ENCODE measurements around the gene CISD3. TPM values are rescaled to one million over a fixed set of nuclear protein-coding genes. Genes with fewer than 3 reads are reported as not detected.
A peak's percentile ranks its signal among the peaks of the same experiment; 100 is the strongest.

CISD3 gene
- total and polyA plus RNA-seq, 2 of the 8 experiments (the other 6 are each of a cell fraction or from before 2014, with no cell fraction given) = 9.4 to 11.1 TPM

GRCh38 chr17:38701504-38702165 is 28.5 kb upstream of the CISD3 start:
- Histone ChIP-seq H3K4me1 (replicated peaks in 1 of 4; ENCODE audit: control insufficient read depth in 3 of 4, insufficient read depth in 4 of 4, low read length in 3 of 4) (peaks cover 11 to 33% (median 22%) of the 10 kb centered on the region in 4 experiments), H3K27ac (ENCODE audit: low read depth, low read length) (no peak overlapping the region)
- DNase-seq (ENCODE audit: low read depth in 1 of 2, low spot score in 2 of 2) = no peak

More at GRCh38 chr17:38701504-38702165, 28.5 kb upstream of the CISD3 start:
- H2BK12ac ChIP-seq (ENCODE audit: low read depth, low read length) = no peak overlapping the region
- H3K79me1 ChIP-seq (ENCODE audit: low read depth, low read length) = no peaks in the 10 kb centered on the region
- ChIA-PET POLR2A (ENCODE audit: partially characterized antibody) (interaction anchor here (0.7 to 1.9 kb wide), 10 partner anchors 9 to 139 kb away, joined by 3 to 8 read pairs (median 4); no protein-coding TSS in a partner anchor), CTCF (ENCODE audit: partially characterized antibody) (interaction anchor here (0.9 to 1.8 kb wide), 9 partner anchors 9 to 144 kb away, joined by 3 to 8 read pairs (median 4); no protein-coding TSS in a partner anchor)
- H2BK120ac ChIP-seq (replicated peaks; ENCODE audit: low read depth, low read length) = no peak overlapping the region
- H4K20me1 ChIP-seq (replicated peaks in 1 of 2; ENCODE audit: control insufficient read depth in 1 of 2, insufficient read depth in 2 of 2, low read length in 2 of 2) = peaks cover 3 to 16% of the 10 kb centered on the region in 2 experiments
- H3K56ac ChIP-seq (replicated peaks; ENCODE audit: insufficient read length, low read depth, low read length) = no peak overlapping the region
- H3K79me2 ChIP-seq (ENCODE audit: control insufficient read depth in 1 of 2, insufficient read depth in 2 of 2, low read length in 2 of 2) = no peaks in the 10 kb centered on the region
- H3K36me3 ChIP-seq (ENCODE audit: control insufficient read depth in 2 of 4, insufficient read depth in 4 of 4, low read length in 3 of 4) = no peaks in the 10 kb centered on the region
- no peak overlapping the region for H3K4ac ChIP-seq (replicated peaks; ENCODE audit: insufficient read length, low read depth, low read length)
- H3K27me3 ChIP-seq (replicated peaks in 1 of 4; ENCODE audit: control insufficient read depth in 3 of 4, extremely low read depth in 1 of 4, insufficient read depth in 3 of 4, low read length in 3 of 4) = peaks cover 28 to 84% (median 72%) of the 10 kb centered on the region in 4 experiments
- H2AK5ac ChIP-seq (ENCODE audit: low read depth, low read length) = no peak overlapping the region
- no peak overlapping the region for H3K14ac ChIP-seq (ENCODE audit: insufficient read length)
- no peak overlapping the region for H3K23ac ChIP-seq (ENCODE audit: insufficient read length)
- no peak for FAIRE-seq
- H3K9me3 ChIP-seq (ENCODE audit: insufficient read depth in 2 of 2, low read depth in 1 of 2, low read length in 1 of 2) = no peaks in the 10 kb centered on the region
- H3K18ac ChIP-seq (ENCODE audit: extremely low read depth, low read length) = no peak overlapping the region
- no peak overlapping the region for H3K9ac ChIP-seq (replicated peaks in 1 of 4; ENCODE audit: extremely low read depth in 1 of 4, low read depth in 3 of 4, low read length in 3 of 4)
- H2BK5ac ChIP-seq (ENCODE audit: low read depth, low read length) = no peak overlapping the region
- peak overlapping the region; percentile 65; the same call in 1 of the 2 replicates for H2BK15ac ChIP-seq (ENCODE audit: low read length)
- TF ChIP-seq NANOG (IDR thresholded peaks at IDR 0.05; ENCODE audit: insufficient read depth, low read depth, low read length, poor library complexity, severe bottlenecking) (no peak), POLR2A (IDR thresholded peaks at IDR 0.05; ENCODE audit: control extremely low read depth in 1 of 2, low read depth in 2 of 2, low read length in 2 of 2) (no peak), KDM4A (IDR thresholded peaks at IDR 0.05; ENCODE audit: low read depth, low read length, severe bottlenecking) (peak; percentile 51), SUZ12 (IDR thresholded peaks at IDR 0.05; ENCODE audit: low read length) (peak; percentile 35; the same call in 1 of the 2 replicates), EZH2 (IDR thresholded peaks at IDR 0.05; ENCODE audit: low read depth, low read length, severe bottlenecking) (peak; percentile 43), SIN3A (conservative IDR thresholded peaks at IDR 0.05 in 1 of 2, IDR thresholded peaks at IDR 0.05 in 1 of 2; ENCODE audit: low read depth in 1 of 2, low read length in 2 of 2) (0 out of 4 replicates have a peak, but pooled peaks of 1 of the 2 experiments have one; percentile 11), ASH2L (IDR thresholded peaks at IDR 0.05; ENCODE audit: low read length) (peak; percentile 43)
- H2AFZ ChIP-seq (ENCODE audit: low read length) = no peak overlapping the region
- no peak overlapping the region for H2BK20ac ChIP-seq (ENCODE audit: low read length)
- H4K91ac ChIP-seq (replicated peaks; ENCODE audit: insufficient read length, low read length) = no peak overlapping the region
- peaks cover 22% of the 10 kb centered on the region; the same call in 1 of the 2 replicates for H3K23me2 ChIP-seq (ENCODE audit: low read depth, low read length)
- H4K8ac ChIP-seq (ENCODE audit: extremely low read depth, insufficient read depth, low read length) = no peak overlapping the region
- H3K4me2 ChIP-seq (ENCODE audit: insufficient read depth in 1 of 2, low read depth in 2 of 2, low read length in 2 of 2) = peak overlapping the region; percentile 81 to 92
- H3K4me3 ChIP-seq (ENCODE audit: extremely low read depth in 1 of 4, insufficient read depth in 2 of 4, low read depth in 3 of 4, low read length in 4 of 4) = peak overlapping the region; percentile 31 to 76 (median 44)
- 9% methylated on average over 25 of the region's 25 CpGs; no CpG with 5 or more reads in 1 of the 2 experiments for WGBS, 2 experiments (ENCODE audit: extremely low coverage in 1 of 2, insufficient coverage in 1 of 2, insufficient read length in 1 of 2, insufficient replicate concordance in 2 of 2, low coverage in 1 of 2, low lambda C conversion rate in 2 of 2, missing lambda C conversion rate in 1 of 2)
- no peak overlapping the region for H4K5ac ChIP-seq (ENCODE audit: insufficient read length, low read depth, low read length)

Data from H1 (cell line).